IMR-90 (cell line): Measurements from ENCODE around the gene PALS2. TPM values are rescaled to one million over a fixed set of nuclear protein-coding genes. Genes with fewer than 3 reads are reported as not detected.

ENCODE experiments used
- ATAC-seq: fragments of 200-7000 bp; cut with Tn5 transposase; 2 replicates; pipeline ENCODE4 v1.9.1; 2020; ENCODE audit warnings: low read depth, mild to moderate bottlenecking, moderate library complexity
- BruUV-seq: library from RNA; stranded (reverse); fragments of 400-500 nt; replicated peaks from 2 replicates; lab custom pipeline; 2021; lab: Mats Ljungman, UMichigan
- CTCF ChIA-PET: fragments of 300-600 bp; formaldehyde crosslinking; extraction: SDS; loops from one replicate; lab custom pipeline; 2021; ENCODE audit warnings: antibody characterized with exemption; lab: Yijun Ruan, JAX
- POLR2A ChIA-PET: fragments of 300-600 bp; sonication (Branson Sonifier 250); formaldehyde crosslinking; loops from one replicate; lab custom pipeline; 2022; ENCODE audit warnings: antibody characterized with exemption; ENCODE audit not compliant: unreplicated experiment; lab: Charles Lee
- DNase-seq: peaks from one replicate; pipeline ENCODE4 v3.0.0; 2013
- H2AFZ ChIP-seq: replicated peaks from 2 replicates; pipeline ENCODE3; 2013; ENCODE audit warnings: low read length, mild to moderate bottlenecking; ENCODE audit not compliant: poor library complexity
- H2AK5ac ChIP-seq: 2 replicates; pipeline ENCODE4 v1.6.1; 2013; ENCODE audit warnings: low read depth, low read length, inconsistent platforms
- H2AK9ac ChIP-seq: replicated peaks from 2 replicates; pipeline ENCODE3; 2013; ENCODE audit warnings: mild to moderate bottlenecking, low read depth, low read length, moderate library complexity; ENCODE audit not compliant: poor library complexity
- H2BK120ac ChIP-seq: 2 replicates; pipeline ENCODE4 v1.6.1; 2013; ENCODE audit warnings: low read depth, low read length, inconsistent platforms
- H2BK15ac ChIP-seq: 3 replicates; pipeline ENCODE4 v1.6.1; 2013; ENCODE audit warnings: low read depth, low read length, inconsistent platforms
- H2BK20ac ChIP-seq: 2 replicates; pipeline ENCODE4 v1.6.1; 2013; ENCODE audit warnings: low read depth, mild to moderate bottlenecking, inconsistent platforms, low read length, moderate library complexity
- H2BK5ac ChIP-seq: 2 replicates; pipeline ENCODE4 v1.6.1; 2013; ENCODE audit warnings: mild to moderate bottlenecking, low read depth, low read length, inconsistent platforms; ENCODE audit not compliant: poor library complexity, severe bottlenecking
- H3K14ac ChIP-seq: replicated peaks from 2 replicates; pipeline ENCODE4 v1.6.1; 2013; ENCODE audit warnings: low read depth, low read length, inconsistent platforms
- H3K18ac ChIP-seq: 2 replicates; pipeline ENCODE4 v1.6.1; 2013; ENCODE audit warnings: low read depth, low read length, control low read depth
- H3K23ac ChIP-seq: 2 replicates; pipeline ENCODE4 v1.6.1; 2013; ENCODE audit warnings: low read depth, low read length, inconsistent platforms
- H3K27ac ChIP-seq: 2 replicates; pipeline ENCODE4 v1.5.1; 2013; ENCODE audit warnings: mild to moderate bottlenecking, control low read depth, low read length; ENCODE audit not compliant: insufficient read depth
- H3K27me3 ChIP-seq: 2 replicates; pipeline ENCODE4 v1.6.1; 2013; ENCODE audit warnings: low read length; ENCODE audit not compliant: control insufficient read depth, insufficient read depth
- H3K36me3 ChIP-seq: 2 replicates; pipeline ENCODE4 v1.6.1; 2013; ENCODE audit warnings: low read length, mixed read lengths; ENCODE audit not compliant: control insufficient read depth, insufficient read depth
- H3K4ac ChIP-seq: 2 replicates; pipeline ENCODE4 v1.6.1; 2013; ENCODE audit warnings: low read depth, low read length, inconsistent platforms
- H3K4me1 ChIP-seq: 2 replicates; pipeline ENCODE4 v1.6.1; 2013; ENCODE audit warnings: low read length, mixed read lengths; ENCODE audit not compliant: control insufficient read depth, insufficient read depth
- H3K4me2 ChIP-seq: 2 replicates; pipeline ENCODE4 v1.6.1; 2013; ENCODE audit warnings: low read depth, mild to moderate bottlenecking, control low read depth, low read length, moderate library complexity
- H3K4me3 ChIP-seq: 2 replicates; pipeline ENCODE4 v1.5.1; 2013; ENCODE audit warnings: low read depth, mild to moderate bottlenecking, control low read depth, low read length, moderate library complexity; ENCODE audit not compliant: insufficient read depth
- H3K56ac ChIP-seq: 2 replicates; pipeline ENCODE4 v1.6.1; 2013; ENCODE audit warnings: low read length, inconsistent platforms; ENCODE audit not compliant: insufficient read depth; ENCODE audit errors: extremely low read depth
- H3K79me1 ChIP-seq, 2 experiments: 2 replicates each; pipeline ENCODE4 v1.6.1; 2013; ENCODE audit warnings: low read length in 2 of 2, inconsistent platforms in 1 of 2, low read depth in 1 of 2
- H3K9ac ChIP-seq: 2 replicates; pipeline ENCODE4 v1.6.1; 2013; ENCODE audit warnings: low read depth, low read length, control low read depth
- H3K9me1 ChIP-seq: 2 replicates; pipeline ENCODE4 v1.6.1; 2013; ENCODE audit warnings: low read length, inconsistent platforms; ENCODE audit not compliant: insufficient read depth
- H3K9me3 ChIP-seq: 2 replicates; pipeline ENCODE4 v1.6.1; 2013; ENCODE audit warnings: low read length; ENCODE audit not compliant: control insufficient read depth, insufficient read depth
- H4K20me1 ChIP-seq: 2 replicates; pipeline ENCODE4 v1.6.1; 2013; ENCODE audit warnings: low read length, inconsistent platforms; ENCODE audit not compliant: insufficient read depth
- H4K5ac ChIP-seq: 2 replicates; pipeline ENCODE4 v1.6.1; 2013; ENCODE audit warnings: mild to moderate bottlenecking, low read depth, low read length, control low read depth
- H4K8ac ChIP-seq, 2 experiments: 2 replicates each; pipeline ENCODE4 v1.6.1; 2013; ENCODE audit warnings: low read depth in 2 of 2, low read length in 2 of 2, control low read depth in 1 of 2, inconsistent platforms in 1 of 2
- H4K91ac ChIP-seq: 2 replicates; pipeline ENCODE4 v1.6.1; 2013; ENCODE audit warnings: low read depth, low read length, inconsistent platforms; ENCODE audit not compliant: insufficient read depth
- BHLHE40 ChIP-seq: fragments of 150-350 bp; IDR thresholded peaks from 2 replicates; pipeline ENCODE4 v1.6.1; 2016; ENCODE audit warnings: mild to moderate bottlenecking, low read depth, low read length
- CEBPB ChIP-seq: IDR thresholded peaks from 2 replicates; pipeline ENCODE4 v1.6.1; 2012; ENCODE audit warnings: low read depth, low read length, improper control_type of control experiment
- CHD1 ChIP-seq: IDR thresholded peaks from 2 replicates; pipeline ENCODE4 v1.6.1; 2012; ENCODE audit warnings: low read depth, low read length, improper control_type of control experiment
- ELK1 ChIP-seq: fragments of 150-350 bp; IDR thresholded peaks from 2 replicates; pipeline ENCODE4 v1.6.1; 2016; ENCODE audit warnings: low read depth, mild to moderate bottlenecking, low read length, moderate library complexity, borderline replicate concordance
- FOS ChIP-seq: fragments of 150-350 bp; IDR thresholded peaks from 2 replicates; pipeline ENCODE4 v1.6.1; 2016; ENCODE audit warnings: low read depth, low read length
- MAZ ChIP-seq: IDR thresholded peaks from 2 replicates; pipeline ENCODE4 v1.6.1; 2012; ENCODE audit warnings: low read depth, mild to moderate bottlenecking, low read length, improper control_type of control experiment, moderate library complexity, borderline replicate concordance
- MXI1 ChIP-seq: IDR thresholded peaks from 2 replicates; pipeline ENCODE4 v1.6.1; 2012; ENCODE audit warnings: low read depth, mild to moderate bottlenecking, low read length, moderate library complexity, borderline replicate concordance
- RAD21 ChIP-seq: IDR thresholded peaks from 2 replicates; pipeline ENCODE4 v1.6.1; 2012; ENCODE audit warnings: low read length, improper control_type of control experiment
- RFX5 ChIP-seq: IDR thresholded peaks from 2 replicates; pipeline ENCODE4 v1.8.0; 2012; ENCODE audit warnings: low read depth, mild to moderate bottlenecking, low read length, moderate library complexity
- SMC3 ChIP-seq: fragments of 150-350 bp; IDR thresholded peaks from 2 replicates; pipeline ENCODE4 v1.6.1; 2016; ENCODE audit warnings: low read depth, mild to moderate bottlenecking, antibody characterized with exemption, low read length, moderate library complexity
- USF2 ChIP-seq: fragments of 150-350 bp; IDR thresholded peaks from 2 replicates; pipeline ENCODE4 v1.6.1; 2017; ENCODE audit warnings: mild to moderate bottlenecking, antibody characterized with exemption, low read length, low read depth
- WGBS, 2 experiments: methylation state at CpG; one replicate each; pipeline versions ENCODE4 v1.1.5 to v1.1.7; 2013; ENCODE audit warnings: missing lambda C conversion rate in 2 of 2; ENCODE audit not compliant: insufficient read length in 1 of 2; ENCODE audit errors: extremely low coverage in 2 of 2; 5-methylcytosine and 5-hydroxymethylcytosine counted together
- dilution Hi-C: fragments of 300-500 bp; cut with HindIII; formaldehyde crosslinking; loops from one replicate; pipeline ENCODE4 v1.14.3; 2018; ENCODE audit warnings: low sequenced_read_pairs; ENCODE audit not compliant: unreplicated experiment
- in situ Hi-C: fragments of 300-500 bp; cut with MboI; formaldehyde crosslinking; loops from 3 replicates; pipeline ENCODE4 v1.14.3; 2019; ENCODE audit warnings: low sequenced_read_pairs, inconsistent platforms, mixed read lengths
- intact Hi-C: fragments of 100-400 bp; cut with micrococcal nuclease; formaldehyde crosslinking; loops from 2 replicates; pipeline ENCODE4 v1.10.0; 2022
- polyA plus RNA-seq, 3 experiments: library from polyadenylated mRNA; depleted of rRNA; stranded (reverse); fragments of >200 nt; gene quantifications; 2 replicates each; pipeline ENCODE4 v1.2.3, GENCODE V29; 2012; ENCODE audit warnings: low replicate concordance in 1 of 3
- total RNA-seq: library from RNA; depleted of rRNA; stranded (reverse); fragments of >200 nt; gene quantifications from 2 replicates; pipeline ENCODE4 v1.2.3, GENCODE V29; 2012

PALS2 gene
- total and polyA plus RNA-seq, 2 of the 4 experiments (the other 2 are of a cell fraction) = 8.8 to 15.4 TPM

- no TSS peak for BruUV-seq
- Histone ChIP-seq H2AK9ac (peak overlapping the region; percentile 60), H2AFZ (peak overlapping the region; percentile 98), H3K9me3 (no peaks in the 10 kb centered on the region), H4K5ac (0 out of 2 replicates have a peak overlapping the region, but pooled peaks have one; percentile 28), H4K20me1 (no peaks in the 10 kb centered on the region), H3K9me1 (no peaks in the 10 kb centered on the region), H2BK5ac (peak overlapping the region; percentile 46), H3K9ac (peak overlapping the region; percentile 79), H3K18ac (peak overlapping the region; percentile 3; the same call in 1 of the 2 replicates), H3K79me1 (peaks cover 10 to 25% of the 10 kb centered on the region in 2 experiments; a peak in 3 of 4 replicates), H3K27ac (peak overlapping the region; percentile 65), H2BK20ac (no peak overlapping the region), H4K8ac (peak overlapping the region in 1 of 2 experiments; percentile 35; a peak in 1 of 4 replicates), H3K23ac (peak overlapping the region; percentile 85), H2AK5ac (no peak overlapping the region), H3K27me3 (peaks cover 22% of the 10 kb centered on the region), H3K4me1 (0 out of 2 replicates have a peak, but pooled peaks cover 2% of the 10 kb centered on the region), H3K14ac (peak overlapping the region; percentile 40; the same call in 1 of the 2 replicates), H3K4me2 (peak overlapping the region; percentile 98), H3K36me3 (no peaks in the 10 kb centered on the region), H3K4me3 (peak overlapping the region; percentile 98), H4K91ac (no peak overlapping the region), H2BK120ac (peak overlapping the region; percentile 0; the same call in 1 of the 2 replicates), H3K56ac (peak overlapping the region; percentile 39; the same call in 1 of the 2 replicates), H2BK15ac (no peak overlapping the region), H3K4ac (peak overlapping the region; percentile 34; the same call in 1 of the 2 replicates)
- intact Hi-C loops = loop anchor here (1.0 to 10.0 kb wide), 4 partner anchors 171 to 859 kb away; partner anchors contain the start of genes OSBPL3 and STK31
- peak; percentile 57 for ATAC-seq
- peak; percentile 50 for DNase-seq
- 0% methylated on average over 25 of the region's 101 CpGs; no CpG with 5 or more reads in 1 of the 2 experiments for WGBS, 2 experiments
- POLR2A ChIA-PET = interaction anchor here (0.6 kb wide), 2 partner anchors 119 to 528 kb away, joined by 3 read pairs; no protein-coding TSS in a partner anchor
- no peak for TF ChIP-seq ELK1
- TF ChIP-seq RAD21 = no peak
- TF ChIP-seq SMC3 = no peak
- TF ChIP-seq BHLHE40 = 0 out of 2 replicates have a peak, but pooled peaks have one; percentile 3
- no peak for TF ChIP-seq USF2
- TF ChIP-seq FOS = no peak
- peak; percentile 86 for TF ChIP-seq MXI1
- TF ChIP-seq CHD1 = no peak
- no peak for TF ChIP-seq RFX5
- no peak for TF ChIP-seq CEBPB
- peak; percentile 7; the same call in 1 of the 2 replicates for TF ChIP-seq MAZ
- dilution Hi-C loops = no loop called here
- in situ Hi-C loops = loop anchor here (10.0 kb wide), 2 partner anchors 91 to 531 kb away; no protein-coding TSS in a partner anchor
- CTCF ChIA-PET = no interaction called here
Measured at GRCh38 chr7:24573554-24574338, 494 bp downstream of the PALS2 start.
